K562 (cell line): ENCODE data around the gene CUL1. TPM values are rescaled to one million over a fixed set of nuclear protein-coding genes. Genes with fewer than 3 reads are reported as not detected.
A peak's percentile ranks its signal among the peaks of the same experiment; 100 is the strongest.

Source experiments
- ASH1L ChIP-seq: fragments of 450-650 bp; IDR thresholded peaks from 2 replicates; pipeline ENCODE4 v1.6.1; 2018; ENCODE audit warnings: borderline replicate concordance, mild to moderate bottlenecking, low read depth; ENCODE audit not compliant: partially characterized antibody
- DPF2 ChIP-seq: fragments of 450-650 bp; IDR thresholded peaks from 2 replicates; pipeline ENCODE4 v1.6.1; 2016
- HDAC6 ChIP-seq: IDR thresholded peaks from 2 replicates; pipeline ENCODE4 v1.6.1; 2012; ENCODE audit warnings: low read depth, mild to moderate bottlenecking, control low read depth, inconsistent platforms, low read length, moderate library complexity
- MCM2 ChIP-seq: fragments of 450-650 bp; IDR thresholded peaks from 2 replicates; pipeline ENCODE4 v1.6.1; 2017; ENCODE audit warnings: low read depth, mild to moderate bottlenecking
- MEF2D ChIP-seq: conservative IDR thresholded peaks from 2 replicates; pipeline ENCODE4 v1.6.1; 2016; ENCODE audit warnings: low read depth, missing genetic modification characterization, missing compliant biosample characterization
- NFATC3 ChIP-seq: fragments of 450-650 bp; IDR thresholded peaks from 2 replicates; pipeline ENCODE4 v1.6.1; 2017; ENCODE audit warnings: mild to moderate bottlenecking
- NFE2L1 ChIP-seq: fragments of 450-650 bp; IDR thresholded peaks from 2 replicates; pipeline ENCODE4 v1.6.1; 2016; ENCODE audit warnings: missing genetic modification characterization, low read depth, mild to moderate bottlenecking, missing compliant biosample characterization, moderate library complexity, borderline replicate concordance
- NRF1 ChIP-seq, 2 experiments: fragments of 450-650 bp; IDR thresholded peaks in 1 of 2; conservative IDR thresholded peaks in 1 of 2; 2 replicates each; pipeline ENCODE4 v1.6.1; 2014; ENCODE audit warnings: mild to moderate bottlenecking in 2 of 2
- POLR2G ChIP-seq: fragments of 200-400 bp; formaldehyde crosslinking; IDR thresholded peaks from 2 replicates; pipeline ENCODE4 v1.6.1; 2017; ENCODE audit warnings: low read depth, mild to moderate bottlenecking, antibody characterized with exemption, low read length, moderate library complexity
- POLR2H ChIP-seq: IDR thresholded peaks from 2 replicates; pipeline ENCODE4 v1.6.1; 2016; ENCODE audit warnings: missing genetic modification characterization, low read depth, mild to moderate bottlenecking, control low read depth, missing compliant biosample characterization, moderate library complexity
- SNAPC5 ChIP-seq: fragments of 250-450 bp; sonication (Bioruptor Pico); IDR thresholded peaks from 2 replicates; pipeline ENCODE4 v1.8.0; 2021; ENCODE audit warnings: moderate library complexity, mild to moderate bottlenecking, inconsistent platforms
- TSC22D4 ChIP-seq: fragments of 450-650 bp; IDR thresholded peaks from 2 replicates; pipeline ENCODE4 v1.6.1; 2016; ENCODE audit warnings: missing genetic modification characterization, missing biosample characterization, control low read depth
- ZFP36 ChIP-seq: fragments of 150-350 bp; IDR thresholded peaks from 2 replicates; pipeline ENCODE4 v1.6.1; 2018; ENCODE audit warnings: low read length, low read depth; ENCODE audit not compliant: partially characterized antibody
- ZKSCAN3 ChIP-seq: fragments of 250-450 bp; sonication (Bioruptor Pico); IDR thresholded peaks from 2 replicates; pipeline ENCODE4 v1.4.0; 2020
- ZNF12 ChIP-seq: sonication (generic); formaldehyde crosslinking; IDR thresholded peaks from 2 replicates; pipeline ENCODE4 v1.4.0; 2020; ENCODE audit warnings: mild to moderate bottlenecking, missing genetic modification reagents
- ZNF146 ChIP-seq: IDR thresholded peaks from one replicate; pipeline ENCODE4 v1.6.1; 2018; ENCODE audit warnings: missing compliant biosample characterization; ENCODE audit not compliant: unreplicated experiment
- ZNF184 ChIP-seq: sonication (generic); formaldehyde crosslinking; IDR thresholded peaks from 2 replicates; pipeline ENCODE4 v1.5.0; 2020; ENCODE audit warnings: missing genetic modification reagents
- ZNF239 ChIP-seq: fragments of 250-450 bp; sonication (Bioruptor Pico); IDR thresholded peaks from 2 replicates; pipeline ENCODE4 v1.4.0; 2020; ENCODE audit warnings: mild to moderate bottlenecking
- ZNF280A ChIP-seq: fragments of 450-650 bp; IDR thresholded peaks from 2 replicates; pipeline ENCODE4 v1.6.1; 2018; ENCODE audit warnings: mild to moderate bottlenecking, low read depth; ENCODE audit not compliant: partially characterized antibody
- ZNF551 ChIP-seq: fragments of 250-450 bp; sonication (Bioruptor Pico); IDR thresholded peaks from 2 replicates; pipeline ENCODE4 v1.5.0; 2021; ENCODE audit warnings: mild to moderate bottlenecking, moderate library complexity
- ZNF584 ChIP-seq: fragments of 200-800 bp; sonication (Bioruptor generic); IDR thresholded peaks from 2 replicates; pipeline ENCODE4 v1.6.1; 2016; ENCODE audit warnings: low read depth, mild to moderate bottlenecking, missing genetic modification characterization, missing compliant biosample characterization
- ZNF586 ChIP-seq: fragments of 450-650 bp; formaldehyde crosslinking; conservative IDR thresholded peaks from 2 replicates; pipeline ENCODE4 v1.4.0; 2020; ENCODE audit warnings: mild to moderate bottlenecking, moderate library complexity
- polyA plus RNA-seq, 8 experiments: library from polyadenylated mRNA; depleted of rRNA in 4 of 8; stranded (reverse) in 5 of 8; unstranded in 3 of 8; fragments of >200 nt; fragmentation: Nextera tagmentation in 2 of 8; fragmentation: Illumina TruSeq in 1 of 8; extraction: Ambion mirVana in 2 of 8; extraction: Trizol in 1 of 8; gene quantifications; 2 replicates each; pipeline versions ENCODE4 v1.2.1 to v1.2.3, GENCODE V29; 2011 to 2014; ENCODE audit warnings: inconsistent platforms in 1 of 8, missing spikeins in 1 of 8
- total RNA-seq, 7 experiments: library from RNA; depleted of rRNA in 6 of 7; stranded (reverse); fragments of >200 nt in 6 of 7; fragmentation: Illumina TruSeq in 2 of 7; extraction: Trizol in 2 of 7; gene quantifications; 2 replicates each; pipeline versions ENCODE4 v1.2.1 to v1.2.3, GENCODE V29; 2011 to 2021; ENCODE audit warnings: low replicate concordance in 1 of 7
- TF ChIP-seq, protein P1 (sequence below): sonication (generic); formaldehyde crosslinking; IDR thresholded peaks from 2 replicates; pipeline ENCODE4 v1.8.0; 2022; ENCODE audit warnings: mild to moderate bottlenecking, missing genetic modification reagents

Gene CUL1
- total and polyA plus RNA-seq, 9 of the 15 experiments (the other 6 are each of a cell fraction or from before 2014, with no cell fraction given): 31.5 to 107 (median 96.5) TPM

GRCh38 chr7:148699024-148699781 is 500 bp downstream of the CUL1 start (continued):
- TF ChIP-seq ZNF184 (CRISPR knock-in tag) (no peak), ASH1L (no peak), TSC22D4 (no peak), SNAPC5 (CRISPR knock-in tag) (no peak), ZNF146 (CRISPR knock-in tag) (no peak), POLR2H (tag) (no peak; the same call in 1 of the 2 replicates), ZFP36 (no peak), ZKSCAN3 (CRISPR knock-in tag) (no peak), NRF1 (conservative IDR thresholded peaks at IDR 0.05 in 1 of 2, IDR thresholded peaks at IDR 0.05 in 1 of 2) (peak; percentile 89), ZNF12 (no peak), NFATC3 (no peak), ZNF586 (no peak), ZNF551 (CRISPR knock-in tag) (no peak), HDAC6 (no peak), NFE2L1 (tag) (no peak), MEF2D (tag) (no peak), ZNF239 (no peak), MCM2 (no peak), DPF2 (no peak), POLR2G (peak; percentile 72), ZNF584 (CRISPR knock-in tag) (no peak), ZNF280A (no peak)
- TF ChIP-seq, protein P1, sequence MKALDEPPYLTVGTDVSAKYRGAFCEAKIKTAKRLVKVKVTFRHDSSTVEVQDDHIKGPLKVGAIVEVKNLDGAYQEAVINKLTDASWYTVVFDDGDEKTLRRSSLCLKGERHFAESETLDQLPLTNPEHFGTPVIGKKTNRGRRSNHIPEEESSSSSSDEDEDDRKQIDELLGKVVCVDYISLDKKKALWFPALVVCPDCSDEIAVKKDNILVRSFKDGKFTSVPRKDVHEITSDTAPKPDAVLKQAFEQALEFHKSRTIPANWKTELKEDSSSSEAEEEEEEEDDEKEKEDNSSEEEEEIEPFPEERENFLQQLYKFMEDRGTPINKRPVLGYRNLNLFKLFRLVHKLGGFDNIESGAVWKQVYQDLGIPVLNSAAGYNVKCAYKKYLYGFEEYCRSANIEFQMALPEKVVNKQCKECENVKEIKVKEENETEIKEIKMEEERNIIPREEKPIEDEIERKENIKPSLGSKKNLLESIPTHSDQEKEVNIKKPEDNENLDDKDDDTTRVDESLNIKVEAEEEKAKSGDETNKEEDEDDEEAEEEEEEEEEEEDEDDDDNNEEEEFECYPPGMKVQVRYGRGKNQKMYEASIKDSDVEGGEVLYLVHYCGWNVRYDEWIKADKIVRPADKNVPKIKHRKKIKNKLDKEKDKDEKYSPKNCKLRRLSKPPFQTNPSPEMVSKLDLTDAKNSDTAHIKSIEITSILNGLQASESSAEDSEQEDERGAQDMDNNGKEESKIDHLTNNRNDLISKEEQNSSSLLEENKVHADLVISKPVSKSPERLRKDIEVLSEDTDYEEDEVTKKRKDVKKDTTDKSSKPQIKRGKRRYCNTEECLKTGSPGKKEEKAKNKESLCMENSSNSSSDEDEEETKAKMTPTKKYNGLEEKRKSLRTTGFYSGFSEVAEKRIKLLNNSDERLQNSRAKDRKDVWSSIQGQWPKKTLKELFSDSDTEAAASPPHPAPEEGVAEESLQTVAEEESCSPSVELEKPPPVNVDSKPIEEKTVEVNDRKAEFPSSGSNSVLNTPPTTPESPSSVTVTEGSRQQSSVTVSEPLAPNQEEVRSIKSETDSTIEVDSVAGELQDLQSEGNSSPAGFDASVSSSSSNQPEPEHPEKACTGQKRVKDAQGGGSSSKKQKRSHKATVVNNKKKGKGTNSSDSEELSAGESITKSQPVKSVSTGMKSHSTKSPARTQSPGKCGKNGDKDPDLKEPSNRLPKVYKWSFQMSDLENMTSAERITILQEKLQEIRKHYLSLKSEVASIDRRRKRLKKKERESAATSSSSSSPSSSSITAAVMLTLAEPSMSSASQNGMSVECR (CRISPR knock-in tag): no peak; the same call in 1 of the 2 replicates
